ENCODE data around the gene PREX1.

GRCh38 chr20:48825566-48825920 lies 2.3 kb downstream of the PREX1 start:
- TF ChIP-seq POLR2AphosphoS5 (IDR thresholded peaks at IDR 0.05; ENCODE audit: low read depth, low read length): no peak
- TF ChIP-seq, protein P1, sequence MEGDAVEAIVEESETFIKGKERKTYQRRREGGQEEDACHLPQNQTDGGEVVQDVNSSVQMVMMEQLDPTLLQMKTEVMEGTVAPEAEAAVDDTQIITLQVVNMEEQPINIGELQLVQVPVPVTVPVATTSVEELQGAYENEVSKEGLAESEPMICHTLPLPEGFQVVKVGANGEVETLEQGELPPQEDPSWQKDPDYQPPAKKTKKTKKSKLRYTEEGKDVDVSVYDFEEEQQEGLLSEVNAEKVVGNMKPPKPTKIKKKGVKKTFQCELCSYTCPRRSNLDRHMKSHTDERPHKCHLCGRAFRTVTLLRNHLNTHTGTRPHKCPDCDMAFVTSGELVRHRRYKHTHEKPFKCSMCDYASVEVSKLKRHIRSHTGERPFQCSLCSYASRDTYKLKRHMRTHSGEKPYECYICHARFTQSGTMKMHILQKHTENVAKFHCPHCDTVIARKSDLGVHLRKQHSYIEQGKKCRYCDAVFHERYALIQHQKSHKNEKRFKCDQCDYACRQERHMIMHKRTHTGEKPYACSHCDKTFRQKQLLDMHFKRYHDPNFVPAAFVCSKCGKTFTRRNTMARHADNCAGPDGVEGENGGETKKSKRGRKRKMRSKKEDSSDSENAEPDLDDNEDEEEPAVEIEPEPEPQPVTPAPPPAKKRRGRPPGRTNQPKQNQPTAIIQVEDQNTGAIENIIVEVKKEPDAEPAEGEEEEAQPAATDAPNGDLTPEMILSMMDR (IDR thresholded peaks at IDR 0.05): no peak
- TF ChIP-seq, protein P2, sequence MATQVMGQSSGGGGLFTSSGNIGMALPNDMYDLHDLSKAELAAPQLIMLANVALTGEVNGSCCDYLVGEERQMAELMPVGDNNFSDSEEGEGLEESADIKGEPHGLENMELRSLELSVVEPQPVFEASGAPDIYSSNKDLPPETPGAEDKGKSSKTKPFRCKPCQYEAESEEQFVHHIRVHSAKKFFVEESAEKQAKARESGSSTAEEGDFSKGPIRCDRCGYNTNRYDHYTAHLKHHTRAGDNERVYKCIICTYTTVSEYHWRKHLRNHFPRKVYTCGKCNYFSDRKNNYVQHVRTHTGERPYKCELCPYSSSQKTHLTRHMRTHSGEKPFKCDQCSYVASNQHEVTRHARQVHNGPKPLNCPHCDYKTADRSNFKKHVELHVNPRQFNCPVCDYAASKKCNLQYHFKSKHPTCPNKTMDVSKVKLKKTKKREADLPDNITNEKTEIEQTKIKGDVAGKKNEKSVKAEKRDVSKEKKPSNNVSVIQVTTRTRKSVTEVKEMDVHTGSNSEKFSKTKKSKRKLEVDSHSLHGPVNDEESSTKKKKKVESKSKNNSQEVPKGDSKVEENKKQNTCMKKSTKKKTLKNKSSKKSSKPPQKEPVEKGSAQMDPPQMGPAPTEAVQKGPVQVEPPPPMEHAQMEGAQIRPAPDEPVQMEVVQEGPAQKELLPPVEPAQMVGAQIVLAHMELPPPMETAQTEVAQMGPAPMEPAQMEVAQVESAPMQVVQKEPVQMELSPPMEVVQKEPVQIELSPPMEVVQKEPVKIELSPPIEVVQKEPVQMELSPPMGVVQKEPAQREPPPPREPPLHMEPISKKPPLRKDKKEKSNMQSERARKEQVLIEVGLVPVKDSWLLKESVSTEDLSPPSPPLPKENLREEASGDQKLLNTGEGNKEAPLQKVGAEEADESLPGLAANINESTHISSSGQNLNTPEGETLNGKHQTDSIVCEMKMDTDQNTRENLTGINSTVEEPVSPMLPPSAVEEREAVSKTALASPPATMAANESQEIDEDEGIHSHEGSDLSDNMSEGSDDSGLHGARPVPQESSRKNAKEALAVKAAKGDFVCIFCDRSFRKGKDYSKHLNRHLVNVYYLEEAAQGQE (IDR thresholded peaks at IDR 0.05; ENCODE audit: insufficient read depth in 1 of 2, low read depth in 2 of 2, low read length in 1 of 2): no peak
- no peak for TF ChIP-seq TCF7L2 (IDR thresholded peaks at IDR 0.05; ENCODE audit: low read depth, low read length)
- TF ChIP-seq SIN3A (IDR thresholded peaks at IDR 0.05; ENCODE audit: borderline replicate concordance, insufficient read depth, low read depth, low read length): no peak

All from Panc1 (cell line).